Right lobe of liver (tissue), 4 donors: ENCODE measurements around the gene SENP7.

Source experiments
- POLR2A ChIP-seq: fragments of 450-650 bp; IDR thresholded peaks from one replicate; pipeline ENCODE4 v1.6.1; 2017; ENCODE audit warnings: antibody characterized with exemption, mild to moderate bottlenecking
- TF ChIP-seq, protein P1 (sequence below), 4 donors: fragments of 200-600 bp in 3 of 4; fragments of 450-650 bp in 1 of 4; IDR thresholded peaks; one replicate each; pipeline versions ENCODE4 v1.5.1 to v1.8.0; 2016 to 2022; ENCODE audit warnings: antibody characterized with exemption in 4 of 4, mild to moderate bottlenecking in 2 of 4
- donor health status: DM: no; HTN: no; CAD: no.
- donor health status: DM: no; HTN: no; CAD: no.
- donor health status: DM: no; HTN: yes; CAD: no.

DNA sequence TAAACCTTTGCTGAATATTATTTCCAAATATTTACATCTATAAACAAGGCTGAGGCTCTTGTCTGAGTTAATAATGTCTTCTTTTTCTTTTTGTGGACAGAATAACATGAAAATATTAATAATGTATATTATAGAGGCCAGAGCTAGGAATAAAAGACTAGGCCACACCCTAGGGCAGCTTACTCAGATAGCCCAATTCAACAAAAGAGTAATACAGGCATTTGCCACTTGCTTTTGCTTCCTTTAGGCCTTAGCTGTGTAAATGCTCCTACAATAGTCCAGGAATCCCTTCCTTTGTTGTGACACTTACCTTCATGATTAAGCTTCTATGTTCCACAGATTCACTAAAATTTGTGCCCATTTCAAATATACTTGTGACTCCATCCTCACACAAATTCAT lies 209.2 kb downstream of the SENP7 start:
- TF ChIP-seq, protein P1, sequence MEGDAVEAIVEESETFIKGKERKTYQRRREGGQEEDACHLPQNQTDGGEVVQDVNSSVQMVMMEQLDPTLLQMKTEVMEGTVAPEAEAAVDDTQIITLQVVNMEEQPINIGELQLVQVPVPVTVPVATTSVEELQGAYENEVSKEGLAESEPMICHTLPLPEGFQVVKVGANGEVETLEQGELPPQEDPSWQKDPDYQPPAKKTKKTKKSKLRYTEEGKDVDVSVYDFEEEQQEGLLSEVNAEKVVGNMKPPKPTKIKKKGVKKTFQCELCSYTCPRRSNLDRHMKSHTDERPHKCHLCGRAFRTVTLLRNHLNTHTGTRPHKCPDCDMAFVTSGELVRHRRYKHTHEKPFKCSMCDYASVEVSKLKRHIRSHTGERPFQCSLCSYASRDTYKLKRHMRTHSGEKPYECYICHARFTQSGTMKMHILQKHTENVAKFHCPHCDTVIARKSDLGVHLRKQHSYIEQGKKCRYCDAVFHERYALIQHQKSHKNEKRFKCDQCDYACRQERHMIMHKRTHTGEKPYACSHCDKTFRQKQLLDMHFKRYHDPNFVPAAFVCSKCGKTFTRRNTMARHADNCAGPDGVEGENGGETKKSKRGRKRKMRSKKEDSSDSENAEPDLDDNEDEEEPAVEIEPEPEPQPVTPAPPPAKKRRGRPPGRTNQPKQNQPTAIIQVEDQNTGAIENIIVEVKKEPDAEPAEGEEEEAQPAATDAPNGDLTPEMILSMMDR (IDR thresholded peaks at IDR 0.05): no peak
- TF ChIP-seq POLR2A: no peak
